HuH-7.5 (cell line): ENCODE measurements around the gene FAM3C.
"Not testable (repeated sequence)": the region's sequence is repeated elsewhere in the genome, so short reads cannot be mapped to it uniquely, and the experiment has no call there.

Source experiments
- DNase-seq: peaks from one replicate; pipeline ENCODE4 v3.0.0; 2011; ENCODE audit warnings: low spot score

The FAM3C gene

GRCh38 chr7:121330053-121330833 is 65.9 kb downstream of the FAM3C start:
- DNase-seq = no peak

GRCh38 chr7:121329191-121330052 is 66.7 kb downstream of the FAM3C start:
- DNase-seq = no peak

- no peak for DNase-seq
These were observed 67.5 kb downstream of the FAM3C start, which contains the start of gene WNT16 for GRCh38 chr7:121328508-121329190. Gene WNT16, plus strand, starts transcription at chr7:121329000. Its CDS starts 293 bp downstream, at chr7:121329293.

- no peak for DNase-seq
These were observed 68.4 kb downstream of the FAM3C start for GRCh38 chr7:121327671-121328070.

GRCh38 chr7:121323515-121324302 is 72.4 kb downstream of the FAM3C start:
- DNase-seq = no peak

- DNase-seq = no peak
These were observed 73.6 kb downstream of the FAM3C start for GRCh38 chr7:121322460-121322859.

- not testable (repeated sequence) for DNase-seq
These were observed 80.9 kb downstream of the FAM3C start for GRCh38 chr7:121315170-121315569.

- DNase-seq = no peak
These were observed 82.1 kb downstream of the FAM3C start for GRCh38 chr7:121313793-121314676.

- no peak for DNase-seq
These were observed 82.8 kb downstream of the FAM3C start for GRCh38 chr7:121313220-121313792.

- no peak for DNase-seq
These were observed 89.0 kb downstream of the FAM3C start for GRCh38 chr7:121307021-121307574.

- no peak for DNase-seq
These were observed 89.5 kb downstream of the FAM3C start for GRCh38 chr7:121306565-121306964.

GRCh38 chr7:121305109-121305508 is 91.0 kb downstream of the FAM3C start:
- DNase-seq = no peak

GRCh38 chr7:121304102-121304658 is 91.9 kb downstream of the FAM3C start:
- no peak for DNase-seq

- no peak for DNase-seq
These were observed 92.5 kb downstream of the FAM3C start for GRCh38 chr7:121303422-121304101.

- no peak for DNase-seq
These were observed 93.8 kb downstream of the FAM3C start for GRCh38 chr7:121302214-121302745.

- no peak for DNase-seq
These were observed 94.5 kb downstream of the FAM3C start for GRCh38 chr7:121301446-121302213.

- no peak for DNase-seq
These were observed 95.3 kb downstream of the FAM3C start for GRCh38 chr7:121300685-121301420.
